Stimulated activated naive CD8-positive, alpha-beta T cell treated with anti-CD3 and anti-CD28 coated beads, Interleukin-15, Interleukin-2, amounts not matched to agents 100 U/mL and 50 U/mL, for 24 hours (primary cell): Measurements from ENCODE around the gene MED10.
"Not testable (repeated sequence)": the region's sequence is repeated elsewhere in the genome, so short reads cannot be mapped to it uniquely, and the experiment has no call there.

Experiments
- ATAC-seq: fragments of 150-1000 bp; cut with Tn5 transposase; one replicate; pipeline ENCODE4 v1.10.0; 2021
- DNase-seq: peaks from one replicate; pipeline ENCODE4 v3.0.0; 2021

MED10 gene

DNA sequence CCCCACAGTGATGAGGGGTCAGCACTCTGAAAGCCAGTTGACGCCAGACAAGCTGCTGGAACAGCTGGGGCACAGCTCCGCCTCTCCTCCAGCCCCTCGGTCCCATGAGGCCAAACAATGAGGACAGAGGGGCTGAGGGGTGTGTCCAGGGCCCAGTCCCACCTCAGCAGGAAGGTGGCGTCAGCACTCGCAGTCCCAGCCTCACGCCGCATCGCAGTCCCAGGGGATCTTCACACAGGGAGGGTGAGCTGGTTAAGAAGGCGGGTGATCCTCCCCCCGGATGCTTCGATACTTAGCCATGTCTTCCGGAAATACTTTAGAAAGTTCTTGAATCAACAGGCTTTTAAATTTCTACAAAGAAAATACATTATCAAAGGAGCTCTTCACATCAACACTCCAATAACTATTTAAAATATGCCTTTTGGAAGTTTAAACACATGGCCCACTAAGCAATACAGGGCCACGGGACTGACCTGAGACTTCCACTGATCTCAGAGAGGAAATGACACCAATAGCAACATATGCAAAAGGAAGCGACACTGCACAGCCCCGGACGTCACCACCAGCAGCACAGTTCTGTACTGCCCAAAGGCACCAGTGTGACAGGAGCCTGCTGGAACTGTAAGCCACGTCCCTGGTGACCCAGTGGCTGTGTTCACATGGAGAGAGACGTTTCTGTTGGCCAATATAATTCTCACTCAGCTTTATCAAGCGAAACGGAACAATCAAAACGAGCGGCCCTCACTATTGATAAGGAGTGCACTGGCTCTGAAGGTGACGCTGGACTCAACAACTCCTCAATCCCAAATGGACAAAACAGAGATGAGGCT lies 5.9 kb downstream of the MED10 start:
- ATAC-seq (no peak), DNase-seq (no peak)

DNA sequence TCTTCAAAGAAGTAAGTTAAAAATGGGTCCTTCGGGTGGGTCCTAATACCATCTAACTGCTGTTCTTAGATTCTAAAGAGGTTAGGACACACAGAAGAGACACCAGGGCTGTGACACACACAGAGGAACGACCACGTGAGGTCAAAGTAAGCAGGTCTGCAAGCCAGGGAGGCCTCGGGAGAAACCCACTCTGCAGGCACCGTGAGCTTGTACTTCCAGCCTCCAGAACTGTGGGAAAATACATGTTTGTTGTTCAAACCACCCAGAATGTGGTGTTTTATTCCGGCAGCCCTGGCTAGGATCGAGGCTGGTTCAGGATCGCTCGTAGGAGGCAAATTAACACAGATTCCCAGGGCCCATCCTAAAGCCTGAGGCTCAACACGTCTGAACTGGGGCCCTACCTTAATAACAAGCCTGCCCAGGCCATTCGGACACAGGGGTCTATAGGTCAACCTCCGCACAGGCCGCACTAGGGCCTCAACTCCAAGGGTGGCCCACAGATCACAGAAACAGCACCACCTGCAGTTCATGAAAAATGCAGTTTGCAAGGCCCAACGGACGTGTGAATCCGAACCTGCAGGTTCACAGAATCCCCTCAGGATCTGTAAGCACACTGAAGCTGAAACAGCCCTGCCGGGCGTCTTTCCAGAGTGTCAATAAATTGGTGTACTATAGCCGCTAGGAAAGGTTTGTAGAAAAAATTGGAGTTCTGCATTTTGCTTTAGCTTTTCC lies 7.1 kb downstream of the MED10 start:
- ATAC-seq, result no peak

DNA sequence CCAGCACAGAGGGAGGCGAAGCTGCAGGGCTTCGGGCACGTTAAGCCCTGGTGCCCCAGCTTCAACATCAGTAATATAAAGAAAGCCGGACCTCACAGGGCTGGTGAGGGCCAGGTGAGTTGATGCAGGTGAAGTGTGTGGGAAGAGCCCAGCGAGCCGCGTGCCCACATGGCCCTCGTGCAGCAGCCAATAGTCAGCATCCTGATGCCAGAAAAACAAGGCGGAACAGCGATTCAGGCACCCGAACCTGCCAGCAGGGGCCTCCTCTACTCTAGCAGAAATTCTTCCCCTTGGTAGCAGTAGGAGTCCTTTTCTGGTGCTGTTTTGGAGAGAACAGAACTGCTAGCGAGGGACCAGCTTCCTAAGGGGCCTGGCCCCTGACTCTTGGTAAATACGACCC lies 7.8 kb downstream of the MED10 start:
- DNase-seq, result no peak
- ATAC-seq, result no peak

More for the DNA sequence above, 7.1 kb downstream of the MED10 start:
- DNase-seq, result no peak

DNA sequence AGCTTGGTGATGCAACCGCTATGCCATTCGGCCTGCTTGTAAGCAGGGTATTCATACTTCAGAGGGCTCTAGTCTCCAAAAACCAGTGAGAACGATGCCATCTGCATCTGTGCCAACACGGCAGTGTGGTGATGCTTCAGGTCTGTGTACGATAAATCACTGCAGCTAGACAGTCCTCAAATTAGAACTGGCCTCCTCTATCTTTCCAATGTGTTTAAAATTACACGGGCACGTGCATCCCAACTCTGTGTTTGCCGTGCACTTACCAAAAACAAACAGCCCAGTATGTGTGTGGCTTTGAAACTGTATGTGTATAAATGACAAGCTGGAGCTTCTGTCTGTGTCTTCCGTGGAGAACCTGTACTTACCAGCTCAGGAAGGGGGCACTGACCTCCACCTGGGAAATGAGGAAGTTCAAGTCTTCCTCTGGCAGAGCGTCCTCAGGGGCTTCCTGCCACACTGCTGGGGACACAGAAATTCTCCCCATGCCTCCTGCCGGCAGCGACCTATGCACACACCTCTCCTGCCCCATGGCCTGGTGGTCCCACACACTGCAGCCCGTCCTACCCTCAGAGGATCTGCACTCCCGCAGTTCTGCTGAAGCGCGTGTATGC lies 12.3 kb downstream of the MED10 start:
- no peak for DNase-seq
- no peak for ATAC-seq

DNA sequence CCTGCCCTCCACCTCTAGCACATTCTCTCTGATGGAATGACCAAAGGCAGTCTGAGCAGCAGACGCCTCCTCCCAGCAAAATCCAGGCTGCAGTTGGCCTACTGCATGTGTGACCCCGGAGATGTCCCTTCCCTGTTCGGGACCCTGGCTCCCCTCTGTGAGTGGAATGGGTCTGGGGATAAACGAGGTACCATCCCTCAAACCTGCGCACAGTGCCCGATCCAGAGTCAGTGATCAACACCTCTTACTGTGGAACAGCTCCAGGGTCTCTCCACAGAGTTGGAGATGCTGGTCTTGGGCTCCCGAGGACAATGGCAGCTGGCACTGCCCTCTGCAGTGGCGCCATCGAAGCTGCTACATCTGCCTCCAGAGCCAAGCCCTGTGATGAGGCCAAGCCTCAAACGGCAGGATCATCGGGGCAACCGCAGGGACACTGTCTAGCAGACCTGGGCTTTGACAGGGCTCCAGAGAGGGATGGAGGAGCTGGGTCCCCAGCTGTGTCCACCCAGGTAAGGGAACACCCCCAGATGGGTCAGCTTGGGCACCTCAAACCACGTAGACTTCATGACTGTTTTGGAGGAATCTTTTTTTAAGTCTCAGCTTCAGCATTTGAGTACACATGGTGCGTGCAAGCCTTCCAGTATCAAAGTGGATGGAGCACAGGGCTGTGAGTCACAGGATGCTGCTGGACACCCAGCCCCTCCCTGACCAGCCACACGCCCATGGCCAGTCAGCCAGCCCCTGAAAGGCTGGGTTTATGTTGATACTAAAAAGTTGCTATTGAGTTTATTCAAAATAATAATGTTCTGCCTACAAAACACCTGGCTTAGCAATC lies 13.0 kb downstream of the MED10 start:
- DNase-seq (no peak), ATAC-seq (no peak)

DNA sequence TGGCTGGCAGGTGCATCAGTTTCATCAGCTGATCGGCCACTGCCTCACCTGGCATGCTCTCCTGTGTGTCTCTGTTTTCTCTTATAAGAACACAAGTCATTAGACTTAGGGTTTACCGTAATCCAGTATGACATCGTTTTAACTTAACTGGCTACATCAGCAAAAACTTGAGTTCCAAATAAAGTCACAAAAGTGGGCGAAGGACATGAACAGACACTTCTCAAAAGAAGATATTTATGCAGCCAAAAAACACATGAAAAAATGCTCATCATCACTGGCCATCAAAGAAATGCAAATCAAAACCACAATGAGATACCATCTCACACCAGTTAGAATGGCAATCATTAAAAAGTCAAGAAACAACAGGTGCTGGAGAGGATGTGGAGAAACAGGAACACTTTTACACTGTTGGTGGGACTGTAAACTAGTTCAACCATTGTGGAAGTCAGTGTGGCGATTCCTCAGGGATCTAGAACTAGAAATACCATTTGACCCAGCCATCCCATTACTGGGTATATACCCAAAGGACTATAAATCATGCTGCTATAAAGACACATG lies 14.8 kb downstream of the MED10 start:
- not testable (repeated sequence) for ATAC-seq, DNase-seq

DNA sequence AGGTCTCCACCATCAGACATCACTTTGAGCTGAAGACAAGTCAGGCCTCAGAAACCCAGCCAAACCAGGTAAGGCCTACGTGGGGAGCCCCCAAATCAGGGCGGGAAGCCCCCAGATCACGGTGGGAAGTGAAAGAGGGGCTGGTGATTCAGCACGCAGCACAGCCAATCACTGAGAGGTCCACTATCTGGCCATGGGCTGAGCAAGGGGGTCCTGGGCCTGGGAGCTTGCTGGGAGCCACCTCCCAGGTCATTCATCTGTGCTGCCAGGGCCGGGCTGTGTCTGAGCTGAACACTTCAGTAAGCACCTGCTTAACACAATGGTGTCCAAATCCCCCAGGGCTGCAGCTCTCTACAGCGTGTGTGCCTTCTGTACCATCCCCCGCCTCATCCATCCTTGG lies 15.5 kb downstream of the MED10 start:
- no peak for DNase-seq
- ATAC-seq, result no peak

DNA sequence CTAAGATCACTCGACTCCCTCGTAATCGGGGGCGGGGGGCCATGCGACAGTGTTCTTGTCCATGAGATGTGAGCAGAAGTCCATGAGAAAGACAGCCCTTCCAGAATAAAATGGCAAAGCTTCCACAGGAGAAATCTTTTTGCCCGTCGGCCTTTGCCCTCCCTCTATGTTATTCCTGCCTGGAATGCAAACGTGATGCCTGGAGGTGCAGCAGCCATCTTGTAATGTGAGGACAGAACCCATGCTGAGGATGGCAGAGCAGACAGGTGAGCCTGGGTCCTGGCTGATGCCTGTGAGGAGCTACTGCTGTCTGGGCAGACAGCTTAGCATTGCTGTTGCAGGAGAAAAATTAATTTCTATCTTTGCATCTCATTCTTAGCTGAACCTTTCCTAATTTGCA lies 17.2 kb downstream of the MED10 start:
- DNase-seq, result no peak
- no peak for ATAC-seq

DNA sequence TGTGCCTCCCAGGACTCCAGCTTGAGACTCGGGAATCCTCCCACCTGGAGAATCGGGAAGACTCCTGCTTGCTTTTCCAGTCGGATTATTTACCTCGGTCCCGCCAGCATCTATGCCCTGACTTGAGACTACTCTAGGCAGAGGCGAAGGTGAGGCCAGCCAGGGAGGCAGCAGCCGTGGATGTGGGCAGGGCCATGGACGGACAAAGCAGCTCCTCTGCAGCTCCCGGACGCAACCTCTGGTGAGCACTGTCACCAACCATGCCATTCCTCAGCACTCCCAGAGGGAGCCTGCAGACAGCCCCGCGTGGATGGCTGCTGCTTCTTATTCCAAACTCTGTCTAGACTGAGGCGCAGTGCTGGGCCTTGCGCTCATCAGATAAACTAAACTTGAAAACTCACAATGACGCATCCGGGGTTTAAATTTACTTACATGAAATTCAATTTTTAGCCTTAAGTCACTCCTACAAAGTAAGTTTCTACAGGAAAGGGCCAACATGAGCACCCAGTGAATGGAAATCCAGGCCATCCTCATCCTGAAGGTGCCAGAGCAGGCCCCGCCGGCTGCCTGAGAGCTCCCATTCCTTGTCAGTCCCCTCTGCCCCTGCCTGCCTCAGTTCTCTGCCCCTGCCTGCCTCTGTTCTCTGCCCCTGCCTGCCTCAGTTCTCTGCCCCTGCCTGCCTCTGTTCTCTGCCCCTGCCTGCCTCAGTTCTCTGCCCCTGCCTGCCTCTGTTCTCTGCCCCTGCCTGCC lies 17.8 kb downstream of the MED10 start:
- ATAC-seq (no peak), DNase-seq (no peak)

DNA sequence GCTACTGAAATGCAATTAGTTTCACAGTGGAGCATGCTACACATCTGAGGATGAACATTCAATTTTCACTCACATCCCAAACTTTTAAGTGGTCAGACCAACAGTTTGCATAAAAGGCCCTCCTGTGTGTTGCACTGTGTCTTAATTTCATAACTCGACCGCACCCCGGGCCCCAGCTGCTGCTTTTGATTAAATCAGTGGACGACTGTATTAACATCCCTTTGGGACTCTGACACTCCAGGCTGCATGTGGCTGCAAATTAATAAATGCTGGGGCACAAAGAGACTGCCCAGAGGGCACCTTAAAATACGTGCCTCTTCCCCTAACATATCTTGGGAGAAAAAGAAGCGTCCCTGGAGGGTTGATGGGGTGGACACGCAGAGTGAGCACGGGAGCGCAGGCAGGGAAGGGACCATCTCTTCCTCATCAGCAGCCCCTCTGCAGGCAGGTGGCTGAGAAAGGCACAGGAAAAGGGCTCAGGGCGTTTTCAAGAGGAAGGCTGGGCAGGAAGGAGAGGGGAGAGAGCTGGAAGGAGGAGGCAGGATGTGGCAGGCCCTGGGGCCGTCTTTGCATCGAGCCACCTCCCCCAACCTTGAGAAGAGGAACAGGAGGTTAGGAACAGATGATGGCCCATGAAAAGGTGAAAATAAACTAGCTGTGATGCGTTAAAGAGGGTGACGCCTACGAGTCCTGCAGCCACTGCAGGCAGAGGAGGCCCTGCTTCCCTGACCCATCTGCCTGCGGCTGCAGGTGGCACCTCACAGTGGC lies 18.6 kb downstream of the MED10 start:
- DNase-seq (no peak), ATAC-seq (peak; percentile 36)

DNA sequence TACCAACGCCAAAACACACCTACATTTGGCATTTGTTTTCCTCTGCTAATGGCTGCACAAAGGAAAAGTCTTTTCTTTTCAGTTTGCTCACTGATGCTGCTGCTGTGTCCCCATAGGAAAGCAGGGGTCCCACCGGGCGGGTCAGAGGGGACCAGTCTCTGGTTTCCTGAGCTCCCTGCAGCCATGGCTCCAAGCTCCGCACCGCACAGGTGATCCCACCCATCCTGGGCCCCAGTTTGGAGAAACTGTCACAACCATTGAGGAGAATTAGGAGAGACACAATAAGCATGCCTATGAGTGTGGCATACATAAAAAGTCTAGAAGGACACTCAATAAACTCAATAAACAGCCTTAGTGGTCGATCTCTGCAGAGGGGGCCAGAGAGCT lies 19.9 kb downstream of the MED10 start:
- no peak for ATAC-seq
- no peak for DNase-seq

DNA sequence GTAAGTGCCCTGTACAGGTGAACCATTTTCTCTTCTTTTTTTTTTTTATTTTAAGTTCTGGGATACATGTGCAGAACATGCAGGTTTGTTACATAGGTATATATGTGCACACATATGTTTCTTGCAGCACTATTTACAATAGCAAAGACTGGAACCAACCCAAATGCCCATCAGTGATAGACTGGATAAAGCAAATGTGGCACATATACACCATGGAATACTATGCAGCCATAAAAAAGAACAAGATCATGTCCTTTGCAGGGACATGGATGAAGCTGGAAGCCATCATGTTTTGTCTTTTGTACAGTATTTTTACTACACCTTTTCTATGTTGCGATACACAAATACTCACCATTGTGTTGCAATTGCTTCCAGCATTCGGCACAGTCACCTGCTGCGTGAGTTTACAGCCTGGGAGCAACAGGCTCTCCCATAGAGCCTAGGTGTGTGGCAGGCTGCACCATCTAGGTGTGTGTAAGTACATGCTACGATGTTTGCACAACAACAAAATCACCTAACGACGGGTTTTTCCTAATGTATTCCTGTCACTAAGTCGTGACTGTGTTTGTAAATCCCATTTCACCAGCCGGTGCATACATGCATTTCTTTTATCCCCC lies 20.4 kb downstream of the MED10 start:
- not testable (repeated sequence) for ATAC-seq, DNase-seq

DNA sequence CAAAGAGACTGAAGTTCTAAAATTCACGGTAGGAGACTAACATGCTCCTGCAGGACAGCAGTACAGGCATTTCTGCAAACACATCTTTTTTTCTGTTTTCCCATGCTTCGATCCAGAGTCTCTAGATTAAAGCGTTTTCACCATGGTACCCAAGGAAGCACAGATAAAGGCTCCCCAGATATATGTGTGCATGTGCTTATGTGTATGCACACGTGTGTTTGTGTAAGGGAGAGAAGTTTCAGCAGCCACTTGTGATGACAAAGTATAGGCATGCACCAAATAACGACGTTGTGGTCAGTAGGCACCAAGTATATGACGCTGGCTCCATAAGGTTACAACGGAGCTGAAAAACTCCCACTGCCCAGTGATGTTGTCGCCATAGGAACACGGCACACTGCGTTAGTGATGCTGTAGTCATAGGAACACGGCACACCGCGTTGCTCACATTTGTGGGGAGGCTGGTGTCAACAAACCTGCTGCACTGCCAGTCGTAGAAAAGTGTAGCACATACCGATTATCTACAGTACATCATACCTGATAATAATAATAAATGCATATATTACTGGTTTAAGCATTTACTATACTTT lies 21.7 kb downstream of the MED10 start:
- no peak for DNase-seq

DNA sequence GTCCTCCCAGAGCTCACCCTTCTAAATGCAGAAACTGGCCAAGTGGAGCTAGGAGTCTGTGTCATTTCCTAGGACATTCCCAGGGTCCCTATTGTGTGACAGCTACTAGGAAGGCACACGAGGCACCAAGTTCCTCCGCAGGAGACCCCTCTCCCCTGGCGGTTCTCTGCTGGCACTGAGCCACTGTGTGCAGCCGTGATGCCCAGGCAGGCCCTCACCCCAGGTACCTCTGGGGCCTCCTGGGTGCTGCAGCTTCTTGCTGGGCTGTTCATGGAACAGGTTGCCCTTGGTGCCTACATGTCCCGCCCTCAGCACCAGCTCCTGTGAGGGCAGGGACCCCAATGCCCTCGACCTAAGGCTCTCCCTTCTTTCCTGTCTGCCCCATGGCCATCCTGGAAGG lies 23.1 kb downstream of the MED10 start:
- no peak for DNase-seq
- no peak for ATAC-seq

More for the DNA sequence above, 21.7 kb downstream of the MED10 start:
- no peak for ATAC-seq

DNA sequence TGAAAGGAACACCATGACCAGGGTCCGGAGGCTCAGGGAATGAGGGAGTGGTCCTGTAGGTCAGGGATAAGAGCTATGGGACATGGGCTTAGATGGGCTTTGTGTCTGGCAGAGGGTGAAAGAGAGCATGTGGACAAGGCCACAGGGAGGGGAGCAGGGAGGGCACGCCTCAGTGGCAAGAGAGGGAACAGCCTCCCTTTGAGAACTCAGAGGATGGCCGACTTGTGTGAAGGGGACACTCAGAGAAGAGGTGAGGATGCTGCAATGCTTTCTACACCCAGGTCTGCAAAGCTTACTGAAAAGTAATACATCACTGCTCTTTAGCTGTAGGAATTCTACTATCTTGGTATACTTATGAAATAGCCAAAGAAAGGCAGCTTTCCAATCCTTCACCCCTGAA lies 23.5 kb downstream of the MED10 start:
- DNase-seq (no peak), ATAC-seq (no peak)

DNA sequence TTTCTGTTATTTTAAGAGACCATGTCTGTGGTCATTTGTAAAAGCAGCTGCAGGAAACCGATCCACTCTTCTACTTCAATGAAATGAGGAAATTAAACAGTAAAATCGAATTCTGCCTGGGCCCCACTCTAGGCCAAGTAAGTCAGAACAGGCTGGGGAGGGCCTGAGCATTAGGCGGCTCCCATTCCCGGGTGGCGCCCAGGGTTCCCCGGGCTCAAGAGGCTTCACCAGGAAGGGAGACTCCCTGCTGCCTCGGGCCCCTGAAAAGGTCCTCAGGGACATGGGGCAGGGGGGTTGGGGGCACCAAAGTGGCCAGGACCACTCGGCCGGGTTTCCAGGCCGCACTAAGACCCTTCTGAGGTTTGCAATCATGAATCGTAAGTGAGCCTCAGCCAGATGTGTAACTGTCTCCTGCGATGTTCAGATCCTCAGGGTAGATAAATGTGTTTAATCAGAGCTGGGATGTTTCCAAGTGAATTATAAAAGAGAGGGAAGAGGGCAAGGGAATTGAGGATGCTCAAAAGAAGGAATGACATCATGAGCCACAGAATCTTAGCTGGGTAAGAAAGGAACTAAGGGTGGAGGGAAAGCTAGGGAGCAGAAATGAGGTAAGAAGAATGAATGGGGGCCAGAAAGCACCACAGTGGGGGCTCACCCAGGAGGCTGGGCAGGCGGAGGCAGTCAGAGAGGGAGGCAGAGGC lies 24.6 kb downstream of the MED10 start:
- DNase-seq, result no peak
- no peak for ATAC-seq

DNA sequence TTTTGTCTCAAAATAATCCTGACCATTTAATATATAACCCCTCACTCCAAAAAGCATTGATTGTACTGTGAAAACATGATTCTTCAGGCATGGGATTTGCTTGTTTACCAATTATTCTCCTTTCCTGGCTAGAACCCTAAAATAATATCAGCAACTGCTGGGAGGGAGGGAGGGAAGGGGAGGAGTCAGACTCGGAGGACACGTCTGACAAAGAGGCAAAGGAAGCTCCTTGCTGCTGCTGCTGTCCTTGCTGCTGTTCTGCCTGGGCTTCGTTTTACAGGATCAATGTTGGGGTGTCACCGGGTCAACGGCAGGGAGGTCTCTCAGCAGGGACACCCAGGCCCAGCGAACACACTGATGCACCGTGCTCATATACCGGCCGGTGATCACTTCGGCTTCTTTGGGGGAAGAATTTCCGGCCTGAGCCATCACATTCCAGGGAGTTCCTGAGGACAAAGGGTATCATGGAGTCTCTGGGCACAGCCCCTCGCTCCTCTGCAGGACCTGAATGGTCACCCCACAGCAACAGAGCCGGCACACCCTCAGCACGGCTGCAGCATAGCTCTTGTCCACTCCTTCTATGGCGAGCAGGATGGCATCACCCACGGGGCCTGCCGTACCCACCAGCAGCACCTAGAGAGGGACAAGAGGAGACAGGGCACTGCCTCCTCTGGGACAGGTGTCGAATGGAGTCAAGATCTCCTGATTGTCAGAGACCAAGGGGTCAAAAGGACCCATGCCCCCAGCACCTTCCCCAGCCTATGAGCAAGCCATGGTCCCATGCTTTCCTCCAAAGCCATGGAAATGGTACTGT lies 27.9 kb downstream of the MED10 start:
- DNase-seq (no peak), ATAC-seq (no peak)

DNA sequence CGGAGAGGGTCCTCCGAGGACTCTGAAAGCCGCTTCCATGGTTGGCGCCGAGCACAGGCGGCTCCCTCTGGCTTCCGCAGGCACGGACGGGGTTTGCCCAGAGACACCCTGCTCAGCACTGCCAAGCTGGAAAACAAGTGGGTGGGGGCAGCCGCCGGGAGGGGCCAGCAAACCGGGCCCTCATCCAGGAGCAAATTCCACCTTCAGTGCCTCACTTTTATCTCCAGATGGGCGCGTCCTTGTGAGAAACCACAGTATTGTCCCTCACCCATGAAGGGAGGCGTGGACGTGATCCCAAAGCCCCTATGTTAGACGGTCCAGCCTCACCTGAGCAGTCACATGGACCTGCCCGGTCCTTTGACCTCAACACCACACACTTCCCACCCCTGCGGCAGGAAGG lies 29.0 kb downstream of the MED10 start:
- DNase-seq, result no peak
- no peak for ATAC-seq
